GM20000 (cell line): Measurements from ENCODE around the gene ART4.

Experiments used
- DNase-seq: peaks from one replicate; pipeline ENCODE4 v3.0.0; 2012; ENCODE audit warnings: low spot score
- CTCF ChIP-seq: IDR thresholded peaks from 2 replicates; pipeline ENCODE4 v1.5.1; 2012; ENCODE audit warnings: mild to moderate bottlenecking, control low read depth; ENCODE audit errors: extremely low read depth, missing control alignments

ART4 gene

GRCh38 chr12:14880890-14881453 is 37.6 kb upstream of the ART4 start:
- DNase-seq = no peak
- no peak for TF ChIP-seq CTCF

GRCh38 chr12:14879222-14879933 is 36.1 kb upstream of the ART4 start:
- TF ChIP-seq CTCF = no peak

GRCh38 chr12:14878488-14878887 is 35.2 kb upstream of the ART4 start:
- DNase-seq = no peak
- no peak for TF ChIP-seq CTCF

More at GRCh38 chr12:14879222-14879933, 36.1 kb upstream of the ART4 start:
- no peak for DNase-seq

- DNase-seq = no peak
- TF ChIP-seq CTCF = no peak
These were observed 33.5 kb upstream of the ART4 start for GRCh38 chr12:14876833-14877232.

- no peak for DNase-seq
- no peak for TF ChIP-seq CTCF
These were observed 31.6 kb upstream of the ART4 start for GRCh38 chr12:14874882-14875281.

- no peak for TF ChIP-seq CTCF
- no peak for DNase-seq
These were observed 30.3 kb upstream of the ART4 start for GRCh38 chr12:14873440-14874185.

- TF ChIP-seq CTCF = no peak
- no peak for DNase-seq
These were observed 28.6 kb upstream of the ART4 start for GRCh38 chr12:14871886-14872285.
